ENCODE results near the gene SCARB1.
"Not testable (repeated sequence)": the region's sequence is repeated elsewhere in the genome, so short reads cannot be mapped to it uniquely, and the experiment has no call there.

The SCARB1 gene, protein sequence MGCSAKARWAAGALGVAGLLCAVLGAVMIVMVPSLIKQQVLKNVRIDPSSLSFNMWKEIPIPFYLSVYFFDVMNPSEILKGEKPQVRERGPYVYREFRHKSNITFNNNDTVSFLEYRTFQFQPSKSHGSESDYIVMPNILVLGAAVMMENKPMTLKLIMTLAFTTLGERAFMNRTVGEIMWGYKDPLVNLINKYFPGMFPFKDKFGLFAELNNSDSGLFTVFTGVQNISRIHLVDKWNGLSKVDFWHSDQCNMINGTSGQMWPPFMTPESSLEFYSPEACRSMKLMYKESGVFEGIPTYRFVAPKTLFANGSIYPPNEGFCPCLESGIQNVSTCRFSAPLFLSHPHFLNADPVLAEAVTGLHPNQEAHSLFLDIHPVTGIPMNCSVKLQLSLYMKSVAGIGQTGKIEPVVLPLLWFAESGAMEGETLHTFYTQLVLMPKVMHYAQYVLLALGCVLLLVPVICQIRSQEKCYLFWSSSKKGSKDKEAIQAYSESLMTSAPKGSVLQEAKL

DNA sequence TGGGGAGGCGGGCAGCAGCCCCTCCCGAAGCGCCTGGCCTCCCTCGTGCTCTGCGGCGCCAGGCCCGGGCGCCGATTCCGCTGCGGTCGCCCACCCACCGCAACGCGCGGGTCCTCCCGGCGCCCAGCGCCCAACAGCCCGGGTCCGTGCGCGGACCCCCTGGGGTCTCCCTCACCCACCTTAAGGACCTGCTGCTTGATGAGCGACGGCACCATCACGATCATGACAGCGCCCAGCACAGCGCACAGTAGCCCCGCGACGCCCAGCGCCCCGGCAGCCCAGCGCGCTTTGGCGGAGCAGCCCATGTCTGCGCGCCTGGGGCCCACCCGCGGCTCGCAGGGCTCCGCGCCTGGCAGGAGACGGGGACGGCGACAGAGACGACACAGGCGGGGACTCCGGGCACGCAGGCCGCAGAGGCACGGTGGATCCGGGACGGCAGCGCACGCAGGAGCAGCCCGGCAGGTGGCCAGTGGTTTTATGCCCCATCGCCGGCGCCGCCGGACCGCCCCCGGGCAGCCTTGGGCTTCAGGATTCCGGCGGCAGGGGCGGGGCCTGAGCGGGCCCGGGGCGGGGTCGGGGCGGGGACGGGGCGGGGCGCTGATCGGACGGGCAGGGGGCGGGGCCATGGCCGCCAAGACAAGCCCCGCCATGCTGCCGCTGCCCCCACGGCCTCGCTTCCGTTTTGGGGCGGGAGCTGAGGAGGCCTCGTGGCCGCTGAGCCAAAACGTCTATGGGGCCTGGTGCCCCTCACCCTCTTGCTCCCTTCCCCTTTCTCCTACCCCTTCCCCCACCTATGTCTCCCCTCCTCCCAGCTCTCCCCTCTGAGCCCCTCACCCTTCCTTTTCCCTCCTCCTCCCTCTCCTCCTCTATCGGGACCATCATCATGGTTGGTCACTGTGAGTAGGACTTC, at the start of gene SCARB1:
Gene SCARB1 (minus strand): TSS at position 449 of the 910 bp plus-strand sequence. CDS start 144 bp downstream, at position 305.
- DNase-seq (ENCODE audit: low read depth) = peak; percentile 82
- TF ChIP-seq CTCF (conservative IDR thresholded peaks at IDR 0.05; ENCODE audit: low read depth, low read length) = no peak
- H3K4me3 ChIP-seq (ENCODE audit: low read depth, low read length) = peak within 1 kb of the TSS; percentile 80

DNA sequence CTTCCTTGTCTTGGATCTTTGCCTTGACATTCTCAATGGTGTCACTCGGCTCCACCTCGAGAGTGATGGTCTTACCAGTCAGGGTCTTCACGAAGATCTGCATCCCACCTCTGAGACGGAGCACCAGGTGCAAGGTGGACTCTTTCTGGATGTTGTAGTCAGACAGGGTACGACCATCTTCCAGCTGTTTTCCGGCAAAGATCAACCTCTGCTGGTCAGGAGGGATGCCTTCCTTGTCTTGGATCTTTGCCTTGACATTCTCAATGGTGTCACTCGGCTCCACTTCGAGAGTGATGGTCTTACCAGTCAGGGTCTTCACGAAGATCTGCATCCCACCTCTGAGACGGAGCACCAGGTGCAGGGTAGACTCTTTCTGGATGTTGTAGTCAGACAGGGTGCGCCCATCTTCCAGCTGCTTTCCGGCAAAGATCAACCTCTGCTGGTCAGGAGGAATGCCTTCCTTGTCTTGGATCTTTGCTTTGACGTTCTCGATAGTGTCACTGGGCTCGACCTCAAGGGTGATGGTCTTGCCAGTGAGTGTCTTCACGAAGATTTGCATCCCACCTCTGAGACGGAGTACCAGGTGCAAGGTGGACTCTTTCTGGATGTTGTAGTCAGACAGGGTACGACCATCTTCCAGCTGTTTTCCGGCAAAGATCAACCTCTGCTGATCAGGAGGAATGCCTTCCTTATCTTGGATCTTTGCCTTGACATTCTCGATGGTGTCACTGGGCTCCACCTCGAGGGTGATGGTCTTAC, 49.0 kb upstream of the SCARB1 start:
- peak overlapping the region; percentile 98 for H3K4me3 ChIP-seq (ENCODE audit: low read depth, low read length)
- not testable (repeated sequence) for DNase-seq (ENCODE audit: low read depth)

- H3K4me3 ChIP-seq (ENCODE audit: low read depth, low read length) = peak overlapping the region; percentile 52
- not testable (repeated sequence) for DNase-seq (ENCODE audit: low read depth)
Observed at GRCh38 chr12:124911521-124911920, 47.9 kb upstream of the SCARB1 start.

DNA sequence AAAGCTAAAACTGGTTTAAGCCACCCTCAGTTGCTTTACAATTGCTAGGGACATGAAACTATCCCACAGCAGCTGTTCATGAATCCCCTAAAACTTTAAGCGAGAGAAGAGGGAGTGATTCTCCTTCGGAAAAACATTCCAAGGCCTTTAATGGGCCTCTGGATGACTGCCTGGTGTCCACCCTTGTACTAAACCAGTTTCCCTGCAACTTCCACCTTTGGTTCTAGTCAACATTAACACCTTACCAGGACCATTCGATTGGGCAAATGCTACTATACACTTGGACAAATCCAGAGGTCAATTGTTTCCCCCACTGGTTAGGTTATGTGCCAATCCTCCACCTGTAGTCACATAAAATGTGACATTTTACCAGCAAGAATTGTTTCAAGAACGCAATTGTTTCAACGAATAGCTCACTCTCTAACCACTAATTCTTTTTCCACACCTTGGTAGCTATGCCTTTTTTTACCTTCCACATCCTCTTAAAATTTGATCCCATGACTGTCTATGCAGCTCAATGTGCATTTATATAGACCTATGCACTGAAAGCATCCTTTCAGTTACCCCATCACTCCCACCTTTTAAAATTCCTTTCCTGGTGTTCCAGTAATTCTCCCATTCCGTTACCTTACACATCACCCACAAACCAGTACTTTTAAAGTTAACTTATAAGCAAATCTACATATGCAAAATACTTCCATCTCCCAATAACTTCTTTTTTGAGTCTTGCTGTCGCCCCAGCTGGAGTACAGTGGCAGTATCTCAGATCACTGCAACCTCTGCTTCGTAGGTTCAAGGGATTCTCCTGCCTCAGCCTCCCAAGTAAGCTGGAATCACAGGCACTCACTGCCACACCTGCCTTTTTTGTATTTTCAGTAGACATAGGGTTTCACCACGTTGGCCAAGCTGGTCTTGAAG, 47.2 kb upstream of the SCARB1 start:
- TF ChIP-seq CTCF (conservative IDR thresholded peaks at IDR 0.05; ENCODE audit: low read depth, low read length) = no peak
- peak; percentile 50 for DNase-seq (ENCODE audit: low read depth)
- H3K4me3 ChIP-seq (ENCODE audit: low read depth, low read length) = peak overlapping the region; percentile 52

DNA sequence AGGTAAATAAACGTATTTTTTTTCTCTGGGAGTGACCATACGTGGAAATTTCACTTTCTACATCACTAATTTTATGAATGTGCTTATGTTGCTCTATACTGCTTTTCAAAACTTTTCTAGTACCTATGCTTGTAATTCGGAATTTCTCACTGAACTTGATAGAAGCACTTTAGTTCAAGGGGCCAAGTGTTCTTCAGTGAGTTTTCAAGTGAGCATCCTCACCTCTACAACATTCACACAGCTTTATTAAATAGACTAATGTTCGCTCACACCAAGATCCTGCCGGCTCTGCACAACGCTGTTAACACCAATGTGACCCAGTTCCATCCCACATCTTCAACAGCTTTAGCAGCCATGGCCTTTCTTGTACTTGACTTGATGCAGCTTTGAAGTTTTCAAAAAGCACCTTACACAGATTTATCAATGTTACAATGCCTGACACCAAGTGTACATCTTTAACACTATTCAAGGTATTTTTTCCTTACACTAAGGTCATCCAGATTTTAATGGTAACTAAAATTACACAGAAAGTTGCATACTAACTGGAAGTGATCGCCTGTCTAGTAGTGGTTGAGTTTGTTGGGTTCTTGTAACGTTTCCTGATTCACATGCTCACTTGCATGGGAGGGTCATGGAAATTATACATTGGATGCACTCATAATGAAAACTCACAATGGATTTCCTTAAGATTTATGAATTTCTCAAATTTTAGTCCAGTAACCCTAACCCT, 46.3 kb upstream of the SCARB1 start:
- peak; percentile 45 for DNase-seq (ENCODE audit: low read depth)

GRCh38 chr12:124906606-124907261, 43.1 kb upstream of the SCARB1 start:
- peak; percentile 99 for TF ChIP-seq CTCF (conservative IDR thresholded peaks at IDR 0.05; ENCODE audit: low read depth, low read length)
- DNase-seq (ENCODE audit: low read depth) = peak; percentile 96
- no peak overlapping the region for H3K4me3 ChIP-seq (ENCODE audit: low read depth, low read length)

More for the DNA sequence above, 46.3 kb upstream of the SCARB1 start:
- H3K4me3 ChIP-seq (ENCODE audit: low read depth, low read length) = peak overlapping the region; percentile 52
- TF ChIP-seq CTCF (conservative IDR thresholded peaks at IDR 0.05; ENCODE audit: low read depth, low read length) = no peak
